Sigmoid colon (tissue), 7 donors: Measurements from ENCODE around the gene USP7. TPM values are rescaled to one million over a fixed set of nuclear protein-coding genes. Genes with fewer than 3 reads are reported as not detected.
A peak's percentile ranks its signal among the peaks of the same experiment; 100 is the strongest.

ENCODE experiments used
- DNase-seq: peaks from one replicate; pipeline ENCODE4 v3.0.0-alpha.2; 2019
- H3K27ac ChIP-seq, 4 donors: fragments of 200-600 bp; sonication (generic); one replicate each; pipeline ENCODE4 v1.5.1; 2016 to 2019; ENCODE audit warnings: mild to moderate bottlenecking in 1 of 4
- H3K27me3 ChIP-seq, 3 donors: fragments of 200-600 bp; sonication (generic); one replicate each; pipeline ENCODE4 v1.5.1; 2019; ENCODE audit warnings: mild to moderate bottlenecking in 1 of 3
- H3K36me3 ChIP-seq, 4 donors: fragments of 200-600 bp; sonication (generic); one replicate each; pipeline ENCODE4 v1.5.1; 2016 to 2019
- H3K4me1 ChIP-seq, 4 donors: fragments of 200-600 bp; sonication (generic); one replicate each; pipeline ENCODE4 v1.5.1; 2017 to 2019
- H3K4me3 ChIP-seq, 4 donors: fragments of 200-600 bp; sonication (generic); one replicate each; pipeline ENCODE4 v1.5.1; 2017 to 2019; ENCODE audit warnings: mild to moderate bottlenecking in 2 of 4, moderate library complexity in 1 of 4
- H3K9me3 ChIP-seq, 4 donors: fragments of 200-600 bp in 3 of 4; sonication (generic) in 3 of 4; one replicate each; pipeline versions ENCODE4 v1.5.1 to v1.6.1; 2013 to 2019
- EP300 ChIP-seq, 4 donors: sonication (generic); formaldehyde crosslinking; IDR thresholded peaks; one replicate each; pipeline ENCODE4 v1.6.1; 2017; ENCODE audit warnings: antibody characterized with exemption in 4 of 4
- POLR2A ChIP-seq, 2 donors: fragments of 450-650 bp; IDR thresholded peaks; one replicate each; pipeline ENCODE4 v1.6.1; 2016; ENCODE audit warnings: antibody characterized with exemption in 2 of 2, mild to moderate bottlenecking in 2 of 2, moderate library complexity in 2 of 2
- POLR2AphosphoS5 ChIP-seq, 4 donors: sonication (generic); formaldehyde crosslinking; IDR thresholded peaks; one replicate each; pipeline ENCODE4 v1.6.1; 2017; ENCODE audit warnings: antibody characterized with exemption in 4 of 4
- WGBS, 2 donors: extraction: QIAGEN DNeasy Blood & Tissue Kit; methylation state at CpG; one replicate each; pipeline ENCODE4 v1.1.7; 2013; 5-methylcytosine and 5-hydroxymethylcytosine counted together
- intact Hi-C: fragments of 100-400 bp; cut with DNase I; formaldehyde crosslinking; loops from one replicate; pipeline ENCODE4 v1.15.1; 2023
- polyA plus RNA-seq, 3 donors: library from polyadenylated mRNA; stranded (reverse); fragments of 200-250 nt; gene quantifications; one replicate each; pipeline ENCODE4 v1.2.3, GENCODE V29; 2013
- total RNA-seq, 4 donors: library from RNA; depleted of rRNA; stranded (reverse); fragments of >200 nt; gene quantifications; one replicate each; pipeline ENCODE4 v1.1.0, GENCODE V29; 2016
- TF ChIP-seq, protein P1 (sequence below), 4 experiments: fragments of 450-650 bp in 3 of 4; fragments of 200-600 bp in 1 of 4; IDR thresholded peaks; one replicate each; pipeline ENCODE4 v1.5.1; 2016 to 2019; ENCODE audit warnings: antibody characterized with exemption in 4 of 4, mild to moderate bottlenecking in 3 of 4, moderate library complexity in 2 of 4
- donor health status: healthy with polysubstance abuse.
- donor health status: Bipolar disorder and iron deficiency.
- donor health status: healthy.

Gene USP7
- total and polyA plus RNA-seq, 7 donors = 28.8 to 84.5 (median 64.9) TPM

DNA sequence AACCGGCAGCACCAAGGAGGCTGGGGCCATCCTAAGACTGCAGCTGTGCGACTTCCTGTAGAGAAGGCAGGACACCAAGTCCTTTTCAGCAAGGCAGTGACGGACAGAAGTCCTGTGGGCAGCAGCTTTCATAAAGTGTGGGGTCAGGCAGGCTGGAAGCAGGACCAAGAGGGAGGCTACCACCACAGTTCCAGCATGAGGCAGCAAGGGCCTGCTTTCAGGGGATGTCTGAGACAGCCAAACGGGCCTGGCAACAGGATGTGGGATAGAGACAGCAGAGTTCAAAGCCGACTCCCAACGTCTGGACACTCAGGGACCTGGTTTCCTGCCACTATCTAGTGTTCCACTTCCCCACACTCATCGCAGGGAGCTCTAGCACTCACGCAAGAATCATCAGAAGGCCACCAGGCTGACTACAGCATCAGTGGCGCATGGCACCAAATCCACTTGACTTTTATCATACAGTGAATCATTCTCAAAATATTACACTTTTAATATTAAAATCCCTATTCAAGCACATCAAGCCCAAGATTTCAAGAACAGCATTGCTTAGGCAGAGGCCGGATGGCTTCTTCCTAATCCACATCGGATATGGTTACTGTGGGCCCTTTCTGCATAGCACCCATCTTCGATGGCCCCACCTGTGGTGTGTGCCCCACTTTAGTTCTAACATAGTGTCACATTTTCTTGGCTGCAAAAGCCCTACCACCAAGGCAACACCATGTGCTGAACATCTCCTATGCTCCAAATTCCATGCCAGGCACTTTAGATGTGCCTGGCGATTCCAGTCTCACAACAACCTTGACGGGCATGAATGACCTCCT, 5.2 kb downstream of the USP7 start:
- DNase-seq = peak; percentile 76
- Histone ChIP-seq H3K27me3 (no peaks in the 10 kb centered on the region), H3K27ac (peak overlapping the region; percentile 11 to 83 (median 51)), H3K4me3 (no peak overlapping the region), H3K4me1 (peaks cover 0 to 87% (median 85%) of the 10 kb centered on the region in 4 donors), H3K9me3 (no peaks in the 10 kb centered on the region), H3K36me3 (no peaks in the 10 kb centered on the region)
- TF ChIP-seq, protein P1, sequence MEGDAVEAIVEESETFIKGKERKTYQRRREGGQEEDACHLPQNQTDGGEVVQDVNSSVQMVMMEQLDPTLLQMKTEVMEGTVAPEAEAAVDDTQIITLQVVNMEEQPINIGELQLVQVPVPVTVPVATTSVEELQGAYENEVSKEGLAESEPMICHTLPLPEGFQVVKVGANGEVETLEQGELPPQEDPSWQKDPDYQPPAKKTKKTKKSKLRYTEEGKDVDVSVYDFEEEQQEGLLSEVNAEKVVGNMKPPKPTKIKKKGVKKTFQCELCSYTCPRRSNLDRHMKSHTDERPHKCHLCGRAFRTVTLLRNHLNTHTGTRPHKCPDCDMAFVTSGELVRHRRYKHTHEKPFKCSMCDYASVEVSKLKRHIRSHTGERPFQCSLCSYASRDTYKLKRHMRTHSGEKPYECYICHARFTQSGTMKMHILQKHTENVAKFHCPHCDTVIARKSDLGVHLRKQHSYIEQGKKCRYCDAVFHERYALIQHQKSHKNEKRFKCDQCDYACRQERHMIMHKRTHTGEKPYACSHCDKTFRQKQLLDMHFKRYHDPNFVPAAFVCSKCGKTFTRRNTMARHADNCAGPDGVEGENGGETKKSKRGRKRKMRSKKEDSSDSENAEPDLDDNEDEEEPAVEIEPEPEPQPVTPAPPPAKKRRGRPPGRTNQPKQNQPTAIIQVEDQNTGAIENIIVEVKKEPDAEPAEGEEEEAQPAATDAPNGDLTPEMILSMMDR (IDR thresholded peaks at IDR 0.05) = no peak
- TF ChIP-seq POLR2AphosphoS5 (IDR thresholded peaks at IDR 0.05) = no peak
- TF ChIP-seq EP300 (IDR thresholded peaks at IDR 0.05) = no peak
- TF ChIP-seq POLR2A (IDR thresholded peaks at IDR 0.05) = no peak
- 26 to 43% methylated on average over 14 of the region's 14 CpGs for WGBS, 2 donors
- intact Hi-C loops = no loop called here

DNA sequence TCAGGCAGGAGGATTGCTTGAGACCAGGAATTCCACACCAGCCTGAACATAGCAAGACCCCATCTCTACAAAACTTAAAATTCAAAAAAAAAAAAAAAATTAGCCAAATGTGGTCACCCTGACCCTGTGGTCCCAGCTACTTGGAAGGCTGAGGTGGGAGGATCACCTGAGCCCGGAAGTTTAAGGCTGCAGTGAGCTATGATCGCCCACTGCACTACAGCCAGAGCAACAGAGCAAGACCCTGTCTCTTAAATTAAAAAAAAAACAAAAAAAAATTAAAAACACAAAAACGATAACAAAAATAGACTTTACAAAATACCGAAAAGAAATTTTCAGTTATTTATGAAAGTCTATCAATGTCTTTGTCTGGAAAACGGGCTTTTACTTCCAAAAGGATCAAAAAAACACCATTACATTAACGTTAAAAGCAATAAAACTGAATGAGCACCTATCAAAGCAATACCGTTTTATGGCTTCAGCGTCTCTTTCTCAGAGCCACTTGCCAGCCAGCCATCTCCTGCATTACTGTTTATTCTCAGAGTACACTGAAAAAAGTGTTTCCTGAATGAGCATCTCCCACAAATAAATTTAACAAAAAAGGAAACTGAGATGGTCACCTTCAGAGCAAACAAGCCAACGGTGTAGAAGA, 6.1 kb downstream of the USP7 start:
- Histone ChIP-seq H3K4me3 (no peak overlapping the region), H3K27me3 (no peaks in the 10 kb centered on the region), H3K9me3 (no peaks in the 10 kb centered on the region), H3K36me3 (no peaks in the 10 kb centered on the region), H3K27ac (peak overlapping the region; percentile 11 to 83 (median 51)), H3K4me1 (peaks cover 0 to 94% (median 92%) of the 10 kb centered on the region in 4 donors)
- peak; percentile 10 for DNase-seq
- no peak for TF ChIP-seq EP300 (IDR thresholded peaks at IDR 0.05)
- no peak for TF ChIP-seq POLR2AphosphoS5 (IDR thresholded peaks at IDR 0.05)
- TF ChIP-seq, protein P1 (IDR thresholded peaks at IDR 0.05) = no peak
- no peak for TF ChIP-seq POLR2A (IDR thresholded peaks at IDR 0.05)
- intact Hi-C loops = no loop called here
- WGBS, 2 donors = 12 to 52% methylated on average over 9 of the region's 9 CpGs

DNA sequence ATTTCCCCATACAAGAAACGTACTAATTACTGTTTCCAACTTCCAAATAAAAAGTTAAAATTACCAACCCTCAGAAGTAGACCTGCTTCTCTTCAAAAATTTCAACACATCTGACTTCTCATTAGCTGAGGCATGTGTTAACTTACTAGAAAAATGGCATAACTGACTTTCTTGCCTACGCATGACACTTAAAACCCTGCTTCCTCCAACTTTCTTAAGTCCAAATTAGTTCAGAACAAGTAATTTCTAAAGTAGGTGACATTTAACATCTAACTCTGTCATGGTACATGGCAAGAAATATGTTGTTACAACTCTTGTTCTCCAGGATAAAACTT, 6.7 kb downstream of the USP7 start:
- no peak for DNase-seq
- TF ChIP-seq POLR2A (IDR thresholded peaks at IDR 0.05) (no peak), POLR2AphosphoS5 (IDR thresholded peaks at IDR 0.05) (peak in 1 of 4 donors; percentile 57)
- TF ChIP-seq, protein P1 (IDR thresholded peaks at IDR 0.05) = no peak
- WGBS, 2 donors = 30 to 55% methylated on average over 2 of the region's 2 CpGs
- Histone ChIP-seq H3K27me3 (no peaks in the 10 kb centered on the region), H3K9me3 (no peaks in the 10 kb centered on the region), H3K27ac (peak overlapping the region; percentile 0 to 83 (median 40)), H3K36me3 (no peaks in the 10 kb centered on the region), H3K4me3 (no peak overlapping the region), H3K4me1 (peaks cover 0 to 94% (median 94%) of the 10 kb centered on the region in 4 donors)
- intact Hi-C loops = no loop called here

DNA sequence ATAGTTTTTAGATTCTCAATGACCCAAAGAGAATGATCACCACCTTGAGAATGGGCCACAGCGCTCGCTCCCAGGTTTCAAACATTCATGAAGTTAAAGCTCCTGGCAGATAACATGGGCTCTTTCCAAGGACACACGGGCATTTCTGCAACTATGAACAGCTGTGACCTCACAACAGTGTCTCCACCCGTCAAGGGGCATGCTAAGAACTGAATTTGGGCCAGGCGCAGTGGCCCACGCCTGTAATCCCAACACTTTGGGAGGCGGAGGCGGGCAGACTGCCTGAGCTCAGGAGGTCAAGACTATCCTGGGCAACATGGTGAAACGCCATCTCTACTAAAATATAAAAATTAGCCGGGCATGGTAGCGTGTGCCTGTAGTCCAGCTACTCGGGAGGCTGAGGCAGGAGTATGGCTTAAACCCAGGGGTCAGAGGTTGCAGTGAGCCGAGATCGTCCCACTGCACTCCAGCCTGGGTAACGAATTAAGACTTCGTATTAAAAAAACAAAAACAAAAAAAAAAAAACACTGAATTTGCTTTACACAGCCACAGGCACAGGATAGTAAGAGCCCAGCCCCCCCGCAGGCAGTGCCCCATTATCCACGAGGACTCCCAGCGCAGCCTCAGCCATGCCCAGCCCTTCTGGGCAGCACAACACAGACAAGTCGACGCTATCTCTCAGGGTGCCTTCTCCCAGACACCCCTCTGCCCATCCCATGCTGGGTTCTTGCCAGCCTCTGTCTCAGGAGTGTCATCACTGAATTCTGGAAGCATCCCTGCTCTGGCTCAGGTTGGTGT, 7.2 kb downstream of the USP7 start:
- 32 to 79% methylated on average over 21 of the region's 21 CpGs for WGBS, 2 donors
- Histone ChIP-seq H3K27me3 (no peaks in the 10 kb centered on the region), H3K4me3 (no peak overlapping the region), H3K4me1 (peaks cover 0 to 94% (median 94%) of the 10 kb centered on the region in 4 donors), H3K27ac (peak overlapping the region in 3 of 4 donors; percentile 49 to 83 (median 61)), H3K36me3 (no peaks in the 10 kb centered on the region), H3K9me3 (no peaks in the 10 kb centered on the region)
- no peak for TF ChIP-seq POLR2AphosphoS5 (IDR thresholded peaks at IDR 0.05)
- TF ChIP-seq, protein P1 (IDR thresholded peaks at IDR 0.05) = no peak
- TF ChIP-seq POLR2A (IDR thresholded peaks at IDR 0.05) = no peak
- TF ChIP-seq EP300 (IDR thresholded peaks at IDR 0.05) = no peak
- intact Hi-C loops = no loop called here
- peak; percentile 78 for DNase-seq
